Mesothelial cell of epicardium (in vitro differentiated cells): ENCODE results near the gene NARS2. TPM values are rescaled to one million over a fixed set of nuclear protein-coding genes. Genes with fewer than 3 reads are reported as not detected.

Experiments
- DNase-seq, 2 experiments: peaks; one replicate each; pipeline ENCODE4 v3.0.0; 2021; ENCODE audit warnings: low spot score in 2 of 2; ENCODE audit not compliant: unreplicated experiment in 2 of 2
- H3K27ac Mint-ChIP-seq: 2 replicates; pipeline ENCODE4 v1.8.0; 2021; ENCODE audit warnings: mixed read lengths
- H3K27me3 Mint-ChIP-seq: 2 replicates; pipeline ENCODE4 v1.8.0; 2021; ENCODE audit warnings: low read depth, mixed read lengths
- H3K36me3 Mint-ChIP-seq: 2 replicates; pipeline ENCODE4 v1.8.0; 2021; ENCODE audit warnings: mixed read lengths
- H3K4me1 Mint-ChIP-seq: 2 replicates; pipeline ENCODE4 v1.8.0; 2021; ENCODE audit warnings: mixed read lengths
- H3K4me3 Mint-ChIP-seq: 2 replicates; pipeline ENCODE4 v1.8.0; 2021; ENCODE audit warnings: mild to moderate bottlenecking, moderate library complexity, mixed read lengths
- H3K9me3 Mint-ChIP-seq: 2 replicates; pipeline ENCODE4 v1.8.0; 2021; ENCODE audit warnings: mixed read lengths
- CTCF ChIP-seq: fragments of 200-600 bp; sonication (generic); IDR thresholded peaks from one replicate; pipeline ENCODE4 v1.5.0; 2021; ENCODE audit warnings: antibody characterized with exemption; ENCODE audit not compliant: unreplicated experiment
- total RNA-seq: library from RNA; stranded (reverse); gene quantifications from 3 replicates; pipeline ENCODE4 v1.2.1, GENCODE V29; 2021

The NARS2 gene
- total RNA-seq, result 20.9 to 23.5 TPM (median 23.1 TPM) in 3 replicates

GRCh38 chr11:78574386-78575381 is at the start of gene NARS2:
Gene NARS2, minus strand, starts transcription at chr11:78574864. Its CDS starts 376 bp downstream, at chr11:78574488.
- peak within 1 kb of the TSS; percentile 90 for H3K4me3 Mint-ChIP-seq
- H3K4me1 Mint-ChIP-seq, result peaks cover 17% of the 10 kb centered on the region
- peak within 1 kb of the TSS; percentile 97 for H3K27ac Mint-ChIP-seq
- DNase-seq, result peak; percentile 91 to 95
- peaks cover 13% of the 10 kb centered on the region for H3K36me3 Mint-ChIP-seq
- H3K9me3 Mint-ChIP-seq, result no peaks in the 10 kb centered on the region
- no peak for TF ChIP-seq CTCF
- no peaks in the 10 kb centered on the region for H3K27me3 Mint-ChIP-seq

- no peak overlapping the region for H3K27ac Mint-ChIP-seq
- H3K4me3 Mint-ChIP-seq, result no peak overlapping the region
- TF ChIP-seq CTCF, result no peak
- H3K9me3 Mint-ChIP-seq, result peaks cover 25% of the 10 kb centered on the region
- no peak for DNase-seq
- peaks cover 6% of the 10 kb centered on the region for H3K36me3 Mint-ChIP-seq
- H3K27me3 Mint-ChIP-seq, result peaks cover 5% of the 10 kb centered on the region
- no peaks in the 10 kb centered on the region for H3K4me1 Mint-ChIP-seq
Measured at GRCh38 chr11:78622666-78623065, 48.0 kb upstream of the NARS2 start.

GRCh38 chr11:78620159-78620558 is 45.5 kb upstream of the NARS2 start:
- DNase-seq, result no peak
- peaks cover 3% of the 10 kb centered on the region for H3K27me3 Mint-ChIP-seq
- H3K9me3 Mint-ChIP-seq, result peaks cover 22% of the 10 kb centered on the region
- H3K36me3 Mint-ChIP-seq, result peaks cover 6% of the 10 kb centered on the region
- H3K4me1 Mint-ChIP-seq, result no peaks in the 10 kb centered on the region
- H3K27ac Mint-ChIP-seq, result no peak overlapping the region
- no peak for TF ChIP-seq CTCF
- no peak overlapping the region for H3K4me3 Mint-ChIP-seq

GRCh38 chr11:78615724-78616123 is 41.1 kb upstream of the NARS2 start:
- Mint-ChIP-seq H3K4me1 (no peaks in the 10 kb centered on the region), H3K27ac (no peak overlapping the region), H3K4me3 (no peak overlapping the region), H3K9me3 (peaks cover 36% of the 10 kb centered on the region), H3K27me3 (no peaks in the 10 kb centered on the region), H3K36me3 (peaks cover 6% of the 10 kb centered on the region)
- no peak for TF ChIP-seq CTCF
- DNase-seq, result no peak

GRCh38 chr11:78613378-78613813 is 38.7 kb upstream of the NARS2 start:
- TF ChIP-seq CTCF, result no peak
- DNase-seq, result no peak
- Mint-ChIP-seq H3K36me3 (no peaks in the 10 kb centered on the region), H3K4me1 (no peaks in the 10 kb centered on the region), H3K9me3 (peaks cover 18% of the 10 kb centered on the region), H3K27me3 (no peaks in the 10 kb centered on the region), H3K4me3 (no peak overlapping the region), H3K27ac (no peak overlapping the region)
